ENCODE results near the gene DHRS2.

DHRS2 gene

DNA sequence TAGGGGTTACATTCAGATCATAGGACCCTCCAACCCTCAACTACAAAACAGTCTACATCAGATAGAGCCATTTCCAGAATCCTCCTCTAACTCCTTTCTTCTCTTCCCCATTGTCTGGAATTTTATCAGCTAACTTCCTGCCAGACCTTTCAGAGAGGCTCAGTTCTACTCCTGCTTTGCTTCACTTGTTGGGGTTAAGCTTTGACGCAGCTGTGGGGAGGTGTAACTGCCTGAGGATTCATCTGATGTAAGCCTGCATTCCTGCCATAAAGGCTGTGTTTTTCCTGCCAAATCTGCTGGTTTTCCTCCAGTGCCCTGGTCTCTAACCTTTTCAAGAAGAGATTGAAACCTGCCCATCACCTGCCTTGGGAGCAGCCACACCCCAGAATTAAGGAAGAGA, 16.9 kb downstream of the DHRS2 start:
- H4K20me1 ChIP-seq (ENCODE audit: insufficient read depth, low read length) = no peaks in the 10 kb centered on the region
- no peak overlapping the region for H3K4me3 ChIP-seq (ENCODE audit: low read length)
- H3K79me2 ChIP-seq (ENCODE audit: low read length) = no peaks in the 10 kb centered on the region
- no peak overlapping the region for H3K27ac ChIP-seq (ENCODE audit: low read length)
- TF ChIP-seq, protein P1, sequence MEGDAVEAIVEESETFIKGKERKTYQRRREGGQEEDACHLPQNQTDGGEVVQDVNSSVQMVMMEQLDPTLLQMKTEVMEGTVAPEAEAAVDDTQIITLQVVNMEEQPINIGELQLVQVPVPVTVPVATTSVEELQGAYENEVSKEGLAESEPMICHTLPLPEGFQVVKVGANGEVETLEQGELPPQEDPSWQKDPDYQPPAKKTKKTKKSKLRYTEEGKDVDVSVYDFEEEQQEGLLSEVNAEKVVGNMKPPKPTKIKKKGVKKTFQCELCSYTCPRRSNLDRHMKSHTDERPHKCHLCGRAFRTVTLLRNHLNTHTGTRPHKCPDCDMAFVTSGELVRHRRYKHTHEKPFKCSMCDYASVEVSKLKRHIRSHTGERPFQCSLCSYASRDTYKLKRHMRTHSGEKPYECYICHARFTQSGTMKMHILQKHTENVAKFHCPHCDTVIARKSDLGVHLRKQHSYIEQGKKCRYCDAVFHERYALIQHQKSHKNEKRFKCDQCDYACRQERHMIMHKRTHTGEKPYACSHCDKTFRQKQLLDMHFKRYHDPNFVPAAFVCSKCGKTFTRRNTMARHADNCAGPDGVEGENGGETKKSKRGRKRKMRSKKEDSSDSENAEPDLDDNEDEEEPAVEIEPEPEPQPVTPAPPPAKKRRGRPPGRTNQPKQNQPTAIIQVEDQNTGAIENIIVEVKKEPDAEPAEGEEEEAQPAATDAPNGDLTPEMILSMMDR (IDR thresholded peaks at IDR 0.05; ENCODE audit: low read depth, low read length) = no peak
- no peak for TF ChIP-seq EZH2phosphoT487 (IDR thresholded peaks at IDR 0.05; ENCODE audit: low read depth)
- H3K9ac ChIP-seq (ENCODE audit: low read length) = no peak overlapping the region
- H2AFZ ChIP-seq (ENCODE audit: low read depth, low read length) = no peak overlapping the region
- no peak overlapping the region for H3K4me2 ChIP-seq (ENCODE audit: low read length)
- no peaks in the 10 kb centered on the region; the same call in 1 of the 2 replicates for H3K27me3 ChIP-seq (ENCODE audit: low read depth, low read length)
- H3K36me3 ChIP-seq (replicated peaks; ENCODE audit: low read depth, low read length) = no peaks in the 10 kb centered on the region
- no peaks in the 10 kb centered on the region for H3K4me1 ChIP-seq (ENCODE audit: low read length)
- no peaks in the 10 kb centered on the region for H3K9me3 ChIP-seq (ENCODE audit: insufficient read depth, low read length)

DNA sequence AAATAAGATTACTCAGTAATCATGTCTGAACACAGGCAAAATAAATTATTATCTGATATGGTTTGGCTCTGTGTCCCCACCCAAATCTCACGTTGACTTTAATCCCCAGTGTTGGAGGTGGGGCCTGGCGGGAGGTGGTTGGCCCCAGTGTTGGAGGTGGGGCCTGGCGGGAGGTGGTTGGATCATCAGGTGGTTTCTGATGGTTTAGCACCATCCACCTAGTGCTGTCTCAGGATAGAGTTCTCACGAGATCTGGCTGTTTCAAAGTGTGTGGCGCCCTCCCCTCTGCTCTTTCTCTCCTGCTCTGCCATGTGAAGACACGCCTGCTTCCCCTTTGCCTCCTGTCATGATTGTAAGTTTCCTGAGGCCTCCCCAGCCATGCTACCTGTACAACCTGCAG, 18.1 kb downstream of the DHRS2 start:
- TF ChIP-seq, protein P1 (IDR thresholded peaks at IDR 0.05; ENCODE audit: low read depth, low read length) = no peak
- no peak for TF ChIP-seq EZH2phosphoT487 (IDR thresholded peaks at IDR 0.05; ENCODE audit: low read depth)
- H4K20me1 ChIP-seq (ENCODE audit: insufficient read depth, low read length) = no peaks in the 10 kb centered on the region
- H3K36me3 ChIP-seq (replicated peaks; ENCODE audit: low read depth, low read length) = no peaks in the 10 kb centered on the region
- H3K27ac ChIP-seq (ENCODE audit: low read length) = no peak overlapping the region
- H3K9ac ChIP-seq (ENCODE audit: low read length) = no peak overlapping the region
- no peak overlapping the region for H2AFZ ChIP-seq (ENCODE audit: low read depth, low read length)
- peaks cover 5% of the 10 kb centered on the region; the same call in 1 of the 2 replicates for H3K27me3 ChIP-seq (ENCODE audit: low read depth, low read length)
- H3K79me2 ChIP-seq (ENCODE audit: low read length) = no peaks in the 10 kb centered on the region
- H3K9me3 ChIP-seq (ENCODE audit: insufficient read depth, low read length) = no peaks in the 10 kb centered on the region
- H3K4me1 ChIP-seq (ENCODE audit: low read length) = no peaks in the 10 kb centered on the region
- no peak overlapping the region for H3K4me3 ChIP-seq (ENCODE audit: low read length)
- H3K4me2 ChIP-seq (ENCODE audit: low read length) = no peak overlapping the region

DNA sequence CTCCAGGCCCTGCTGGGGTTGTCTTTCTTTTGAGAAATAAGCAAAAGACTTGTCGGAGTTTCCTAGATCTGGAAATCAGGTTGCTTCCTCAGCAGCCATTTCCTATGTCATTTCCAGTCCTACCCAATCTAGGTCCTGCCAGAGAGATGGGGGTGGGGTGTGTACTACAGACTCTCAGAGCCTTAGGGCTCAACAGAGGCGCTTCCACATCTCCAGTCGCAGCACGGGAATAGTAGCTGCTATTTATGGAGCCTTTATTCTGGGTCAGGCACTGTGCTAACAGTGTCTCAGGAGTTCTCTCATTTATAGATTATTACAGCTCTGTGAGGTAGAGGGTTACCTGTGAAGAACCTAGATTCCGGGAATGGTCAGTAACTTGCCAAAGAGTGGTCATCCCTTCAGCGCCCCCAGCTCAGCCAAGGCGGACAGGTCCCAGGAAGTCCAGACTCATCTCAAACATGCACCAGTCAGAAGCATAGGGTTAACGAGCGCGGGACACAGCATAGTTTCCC, 21.9 kb downstream of the DHRS2 start:
- no peak overlapping the region for H3K27ac ChIP-seq (ENCODE audit: low read length)
- no peak overlapping the region for H2AFZ ChIP-seq (ENCODE audit: low read depth, low read length)
- H3K9ac ChIP-seq (ENCODE audit: low read length) = no peak overlapping the region
- H3K4me3 ChIP-seq (ENCODE audit: low read length) = no peak overlapping the region
- H3K36me3 ChIP-seq (replicated peaks; ENCODE audit: low read depth, low read length) = no peaks in the 10 kb centered on the region
- H3K9me3 ChIP-seq (ENCODE audit: insufficient read depth, low read length) = no peaks in the 10 kb centered on the region
- H4K20me1 ChIP-seq (ENCODE audit: insufficient read depth, low read length) = no peaks in the 10 kb centered on the region
- H3K27me3 ChIP-seq (ENCODE audit: low read depth, low read length) = peaks cover 15% of the 10 kb centered on the region; the same call in 1 of the 2 replicates
- TF ChIP-seq, protein P1 (IDR thresholded peaks at IDR 0.05; ENCODE audit: low read depth, low read length) = no peak
- no peak for TF ChIP-seq EZH2phosphoT487 (IDR thresholded peaks at IDR 0.05; ENCODE audit: low read depth)
- H3K4me1 ChIP-seq (ENCODE audit: low read length) = no peaks in the 10 kb centered on the region
- no peaks in the 10 kb centered on the region for H3K79me2 ChIP-seq (ENCODE audit: low read length)
- H3K4me2 ChIP-seq (ENCODE audit: low read length) = no peak overlapping the region

DNA sequence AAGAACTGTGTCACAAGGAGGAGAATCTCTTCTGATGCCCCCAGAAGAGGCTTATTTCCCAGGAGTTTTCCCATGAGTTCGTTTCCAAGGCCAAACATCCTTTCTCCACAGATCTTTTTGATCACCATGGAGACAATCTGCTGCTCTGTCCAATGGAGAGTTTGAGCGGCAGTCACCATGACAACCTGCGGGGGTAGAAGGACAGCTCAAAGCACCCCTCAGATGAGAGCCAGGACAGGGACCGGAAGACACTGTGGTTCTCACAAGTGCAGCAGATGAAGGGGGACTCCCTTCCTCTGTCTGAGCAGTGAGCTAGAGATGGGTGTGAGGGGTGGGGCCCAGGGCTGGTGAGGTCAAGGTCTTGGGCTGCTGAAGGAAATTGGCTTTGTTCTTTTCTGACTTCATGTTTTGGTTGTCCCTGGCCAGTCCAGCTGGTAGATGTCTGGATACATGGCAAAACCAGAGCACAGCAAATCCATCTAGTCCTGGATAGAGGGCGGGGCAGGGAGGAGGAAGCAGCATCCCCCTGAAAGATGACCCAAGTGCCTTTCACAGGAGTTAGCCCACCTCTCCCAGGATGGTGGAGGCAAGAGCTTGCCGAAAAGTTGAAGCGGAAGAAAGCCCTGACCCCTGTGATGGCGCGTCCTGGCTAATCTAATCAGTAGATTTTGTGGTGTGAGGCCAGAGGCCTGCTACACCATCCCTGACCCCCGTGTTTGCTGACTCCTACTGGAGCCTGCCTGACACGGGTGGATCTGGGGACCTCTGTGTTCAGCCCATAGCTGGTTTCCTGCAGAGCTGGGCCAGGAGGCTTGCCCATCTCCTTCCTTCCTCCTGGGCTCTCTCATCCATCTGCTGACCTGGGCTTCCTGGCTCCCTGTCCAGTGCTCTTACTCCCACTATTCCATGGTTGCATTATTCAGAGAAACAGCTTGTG, 24.4 kb downstream of the DHRS2 start:
- H2AFZ ChIP-seq (ENCODE audit: low read depth, low read length) = no peak overlapping the region
- no peak overlapping the region for H3K9ac ChIP-seq (ENCODE audit: low read length)
- no peaks in the 10 kb centered on the region for H3K9me3 ChIP-seq (ENCODE audit: insufficient read depth, low read length)
- H3K4me2 ChIP-seq (ENCODE audit: low read length) = no peak overlapping the region
- no peaks in the 10 kb centered on the region for H3K4me1 ChIP-seq (ENCODE audit: low read length)
- TF ChIP-seq, protein P1 (IDR thresholded peaks at IDR 0.05; ENCODE audit: low read depth, low read length) = no peak
- no peak for TF ChIP-seq EZH2phosphoT487 (IDR thresholded peaks at IDR 0.05; ENCODE audit: low read depth)
- no peaks in the 10 kb centered on the region for H3K79me2 ChIP-seq (ENCODE audit: low read length)
- no peak overlapping the region for H3K27ac ChIP-seq (ENCODE audit: low read length)
- no peak overlapping the region for H3K4me3 ChIP-seq (ENCODE audit: low read length)
- no peaks in the 10 kb centered on the region for H3K36me3 ChIP-seq (replicated peaks; ENCODE audit: low read depth, low read length)
- peaks cover 15% of the 10 kb centered on the region; the same call in 1 of the 2 replicates for H3K27me3 ChIP-seq (ENCODE audit: low read depth, low read length)
- no peaks in the 10 kb centered on the region for H4K20me1 ChIP-seq (ENCODE audit: insufficient read depth, low read length)

All from OCI-LY3 (cell line).